GM23248 (cell line): ENCODE results near the gene PVALB. TPM values are rescaled to one million over a fixed set of nuclear protein-coding genes. Genes with fewer than 3 reads are reported as not detected.

ENCODE experiments used
- DNase-seq: peaks from one replicate; pipeline ENCODE4 v3.0.0-alpha.2; 2015
- H2AFZ ChIP-seq: fragments of 200-600 bp; sonication (generic); 2 replicates; pipeline ENCODE4 v1.6.1; 2016; ENCODE audit warnings: antibody characterized with exemption
- H3F3A ChIP-seq: fragments of 200-600 bp; sonication (generic); 2 replicates; pipeline ENCODE4 v1.6.1; 2016; ENCODE audit warnings: mild to moderate bottlenecking, antibody characterized with exemption, mixed run types; ENCODE audit not compliant: insufficient read depth
- H3K27ac ChIP-seq: fragments of 200-600 bp; sonication (generic); 2 replicates; pipeline ENCODE4 v1.5.1; 2016; ENCODE audit warnings: mild to moderate bottlenecking
- H3K27me3 ChIP-seq: fragments of 200-600 bp; sonication (generic); replicated peaks from 2 replicates; pipeline ENCODE4 v1.6.1; 2016; ENCODE audit warnings: mild to moderate bottlenecking; ENCODE audit not compliant: insufficient read depth
- H3K36me3 ChIP-seq: fragments of 200-600 bp; sonication (generic); 2 replicates; pipeline ENCODE4 v1.6.1; 2016; ENCODE audit warnings: low read depth, mild to moderate bottlenecking
- H3K4me1 ChIP-seq: fragments of 200-600 bp; sonication (generic); 2 replicates; pipeline ENCODE4 v1.6.1; 2016; ENCODE audit warnings: mild to moderate bottlenecking; ENCODE audit not compliant: insufficient read depth
- H3K4me2 ChIP-seq: fragments of 200-600 bp; sonication (generic); one replicate; pipeline ENCODE4 v1.6.1; 2016; ENCODE audit warnings: mild to moderate bottlenecking; ENCODE audit not compliant: unreplicated experiment
- H3K4me3 ChIP-seq: fragments of 200-600 bp; sonication (generic); 2 replicates; pipeline ENCODE4 v1.5.1; 2016; ENCODE audit warnings: mild to moderate bottlenecking
- H3K79me2 ChIP-seq: fragments of 200-600 bp; sonication (generic); 2 replicates; pipeline ENCODE4 v1.6.1; 2016; ENCODE audit warnings: mild to moderate bottlenecking; ENCODE audit not compliant: insufficient read depth
- H3K9ac ChIP-seq: fragments of 200-600 bp; sonication (generic); 2 replicates; pipeline ENCODE4 v1.6.1; 2016; ENCODE audit warnings: mild to moderate bottlenecking
- H3K9me2 ChIP-seq: fragments of 200-600 bp; sonication (generic); 2 replicates; pipeline ENCODE4 v1.6.1; 2016; ENCODE audit warnings: mixed run types, mild to moderate bottlenecking, moderate library complexity; ENCODE audit not compliant: insufficient read depth
- H3K9me3 ChIP-seq: fragments of 200-600 bp; sonication (generic); one replicate; pipeline ENCODE4 v1.6.1; 2017; ENCODE audit warnings: low read depth
- H4K20me1 ChIP-seq: fragments of 200-600 bp; sonication (generic); 2 replicates; pipeline ENCODE4 v1.6.0; 2016; ENCODE audit not compliant: insufficient read depth
- EZH2 ChIP-seq: fragments of 200-600 bp; sonication (generic); IDR thresholded peaks from 2 replicates; pipeline ENCODE4 v1.6.1; 2018; ENCODE audit warnings: antibody characterized with exemption, mild to moderate bottlenecking; ENCODE audit not compliant: insufficient read depth, poor library complexity, severe bottlenecking
- EZH2phosphoT487 ChIP-seq: fragments of 200-600 bp; sonication (generic); IDR thresholded peaks from 2 replicates; pipeline ENCODE4 v1.6.1; 2018; ENCODE audit warnings: antibody characterized with exemption, moderate library complexity, mild to moderate bottlenecking, low read depth; ENCODE audit not compliant: insufficient read depth
- WGBS, 2 experiments: methylation state at CpG; one replicate each; pipeline ENCODE4 v1.1.6; 2015 to 2017; ENCODE audit warnings: low lambda C conversion rate in 2 of 2, low coverage in 1 of 2; ENCODE audit errors: missing lambda C conversion rate in 2 of 2; 5-methylcytosine and 5-hydroxymethylcytosine counted together
- in situ Hi-C: fragments of 300-500 bp; cut with MboI; formaldehyde crosslinking; loops from 2 replicates; pipeline ENCODE4 v1.15.0; 2020
- polyA plus RNA-seq: library from polyadenylated mRNA; unstranded; fragments of >200 nt; fragmentation: Nextera tagmentation; extraction: Ambion mirVana; gene quantifications from 2 replicates; pipeline ENCODE4 v1.2.1, GENCODE V29; 2016
- total RNA-seq: library from RNA; depleted of rRNA; stranded (reverse); fragments of >200 nt; shearing (Covaris generic); gene quantifications from 2 replicates; pipeline ENCODE4 v1.2.3, GENCODE V29; 2014

The PVALB gene
- total and polyA plus RNA-seq, 2 experiments from 2014 or later: not detected

DNA sequence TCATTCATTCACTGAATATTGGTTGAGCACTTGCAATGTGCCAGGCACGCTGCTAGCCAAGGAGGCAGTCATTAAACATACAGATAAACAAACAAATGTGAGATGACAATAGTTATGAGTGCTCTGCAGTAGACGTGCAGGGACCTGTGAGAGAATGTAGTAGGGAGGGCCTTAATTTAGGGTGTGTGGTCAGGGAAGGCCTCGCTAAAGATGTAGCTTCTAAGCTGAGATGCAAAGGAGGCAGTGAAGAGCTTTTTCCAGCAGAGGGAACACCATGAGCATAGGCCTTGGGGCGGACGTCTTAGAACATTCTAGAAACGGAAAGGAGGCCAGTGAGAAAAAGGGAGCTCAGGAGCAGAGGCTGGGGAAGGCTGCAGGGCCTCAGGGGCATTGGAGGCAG lies 43.2 kb upstream of the PVALB start:
- H3K4me1 ChIP-seq: 0 out of 2 replicates have a peak, but pooled peaks cover 4% of the 10 kb centered on the region
- H3K9me2 ChIP-seq: no peaks in the 10 kb centered on the region
- H2AFZ ChIP-seq: no peak overlapping the region
- in situ Hi-C loops: loop anchor here (10.0 kb wide), 1 partner anchor 115 kb away; no protein-coding TSS in a partner anchor
- no peaks in the 10 kb centered on the region for H3K36me3 ChIP-seq
- no peak overlapping the region for H3K27ac ChIP-seq
- no peaks in the 10 kb centered on the region for H4K20me1 ChIP-seq
- H3F3A ChIP-seq: no peaks in the 10 kb centered on the region
- H3K9ac ChIP-seq: no peak overlapping the region
- no peak for TF ChIP-seq EZH2phosphoT487
- no peak for TF ChIP-seq EZH2
- H3K4me2 ChIP-seq: no peak overlapping the region
- DNase-seq: peak; percentile 24
- H3K27me3 ChIP-seq: peaks cover 16% of the 10 kb centered on the region
- no peak overlapping the region for H3K4me3 ChIP-seq
- no peaks in the 10 kb centered on the region for H3K79me2 ChIP-seq
- H3K9me3 ChIP-seq: no peaks in the 10 kb centered on the region
- WGBS, 2 experiments: 33 to 39% methylated on average over 6 of the region's 6 CpGs

DNA sequence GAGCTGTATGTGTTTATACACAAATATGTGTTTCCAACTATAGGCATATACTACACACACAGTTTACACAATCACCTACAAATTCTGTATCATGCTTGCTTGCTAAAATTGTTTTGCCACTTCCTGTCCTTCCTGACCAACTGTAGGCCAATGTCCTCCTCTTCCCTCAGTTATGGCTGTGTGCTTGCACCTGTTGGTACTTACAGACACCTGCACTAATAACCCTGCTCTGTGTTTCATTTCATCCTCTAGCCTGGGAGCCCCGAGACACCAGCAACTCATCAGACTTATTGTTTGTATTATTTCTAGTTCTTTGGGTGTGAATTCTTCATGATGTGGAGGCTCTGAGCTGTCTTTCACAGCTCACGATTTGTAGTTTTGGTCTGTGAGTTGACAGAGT lies 42.1 kb upstream of the PVALB start:
- TF ChIP-seq EZH2phosphoT487 (no peak), EZH2 (no peak)
- no peak overlapping the region for H3K27ac ChIP-seq
- WGBS, 2 experiments: 41 to 44% methylated on average over 2 of the region's 2 CpGs

DNA sequence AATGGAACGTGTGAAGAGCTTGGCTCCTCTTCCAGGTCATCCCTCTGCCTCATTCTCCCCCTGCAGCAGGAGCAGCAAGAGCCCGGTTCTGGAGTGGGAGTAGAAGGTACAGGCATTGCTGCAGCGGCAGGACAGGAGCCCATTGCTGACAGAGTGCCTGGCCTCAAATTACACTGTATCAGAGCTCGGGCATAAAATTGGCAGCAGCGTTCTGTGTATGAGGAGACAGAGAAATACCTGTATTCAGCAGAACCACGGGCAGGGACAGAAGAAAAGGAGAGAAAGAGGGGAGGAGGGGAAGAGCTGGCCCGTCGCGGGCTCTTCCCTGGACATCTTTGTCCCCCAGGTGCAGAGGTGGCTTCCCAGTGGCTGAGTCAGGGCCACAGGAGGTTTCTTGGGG lies 41.3 kb upstream of the PVALB start:
- Histone ChIP-seq H3F3A (no peaks in the 10 kb centered on the region), H3K9ac (no peak overlapping the region), H3K79me2 (no peaks in the 10 kb centered on the region), H3K9me2 (no peaks in the 10 kb centered on the region), H2AFZ (no peak overlapping the region), H3K27ac (no peak overlapping the region), H3K27me3 (peaks cover 20% of the 10 kb centered on the region), H4K20me1 (no peaks in the 10 kb centered on the region), H3K9me3 (no peaks in the 10 kb centered on the region), H3K4me2 (no peak overlapping the region), H3K4me1 (0 out of 2 replicates have a peak, but pooled peaks cover 4% of the 10 kb centered on the region), H3K36me3 (no peaks in the 10 kb centered on the region), H3K4me3 (no peak overlapping the region)
- DNase-seq: no peak
- TF ChIP-seq EZH2 (no peak), EZH2phosphoT487 (no peak)
- in situ Hi-C loops: no loop called here
- 42 to 45% methylated on average over 9 of the region's 9 CpGs for WGBS, 2 experiments

More for the DNA sequence above, 42.1 kb upstream of the PVALB start:
- H3K36me3 ChIP-seq: no peaks in the 10 kb centered on the region
- H3K9me2 ChIP-seq: no peaks in the 10 kb centered on the region
- no peaks in the 10 kb centered on the region for H3F3A ChIP-seq
- H3K4me3 ChIP-seq: no peak overlapping the region
- 0 out of 2 replicates have a peak, but pooled peaks cover 4% of the 10 kb centered on the region for H3K4me1 ChIP-seq
- in situ Hi-C loops: no loop called here
- H3K9ac ChIP-seq: no peak overlapping the region
- no peak for DNase-seq
- peaks cover 20% of the 10 kb centered on the region for H3K27me3 ChIP-seq
- H2AFZ ChIP-seq: no peak overlapping the region
- no peak overlapping the region for H3K4me2 ChIP-seq
- H3K9me3 ChIP-seq: no peaks in the 10 kb centered on the region
- no peaks in the 10 kb centered on the region for H4K20me1 ChIP-seq
- H3K79me2 ChIP-seq: no peaks in the 10 kb centered on the region

DNA sequence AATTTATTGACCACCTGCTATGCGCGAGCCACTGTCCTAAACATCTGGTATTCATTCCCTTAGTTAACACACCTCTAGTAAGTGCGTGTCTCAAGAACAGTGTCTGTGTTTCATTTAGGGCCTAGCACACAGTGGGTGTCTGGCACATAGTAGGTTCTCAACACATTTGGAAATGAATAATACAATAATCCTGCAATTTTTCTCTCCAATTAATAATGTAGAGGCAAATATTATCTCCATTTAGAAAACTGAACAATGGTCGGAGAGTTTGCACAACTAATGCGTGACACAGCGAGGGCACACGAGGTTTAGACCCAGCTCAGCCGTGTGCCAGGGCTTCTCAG lies 39.9 kb upstream of the PVALB start:
- Histone ChIP-seq H3K36me3 (no peaks in the 10 kb centered on the region), H3K27me3 (peaks cover 20% of the 10 kb centered on the region), H4K20me1 (no peaks in the 10 kb centered on the region), H3K79me2 (no peaks in the 10 kb centered on the region), H3F3A (no peaks in the 10 kb centered on the region), H3K9me2 (no peaks in the 10 kb centered on the region), H3K9me3 (no peaks in the 10 kb centered on the region), H2AFZ (no peak overlapping the region), H3K4me3 (no peak overlapping the region), H3K9ac (no peak overlapping the region), H3K4me2 (peak overlapping the region; percentile 55), H3K4me1 (0 out of 2 replicates have a peak, but pooled peaks cover 4% of the 10 kb centered on the region), H3K27ac (no peak overlapping the region)
- no peak for TF ChIP-seq EZH2
- no peak for TF ChIP-seq EZH2phosphoT487
- in situ Hi-C loops: no loop called here
- 19 to 28% methylated on average over 8 of the region's 8 CpGs for WGBS, 2 experiments
- no peak for DNase-seq
